ENCODE data around the gene MDM2.

DNA sequence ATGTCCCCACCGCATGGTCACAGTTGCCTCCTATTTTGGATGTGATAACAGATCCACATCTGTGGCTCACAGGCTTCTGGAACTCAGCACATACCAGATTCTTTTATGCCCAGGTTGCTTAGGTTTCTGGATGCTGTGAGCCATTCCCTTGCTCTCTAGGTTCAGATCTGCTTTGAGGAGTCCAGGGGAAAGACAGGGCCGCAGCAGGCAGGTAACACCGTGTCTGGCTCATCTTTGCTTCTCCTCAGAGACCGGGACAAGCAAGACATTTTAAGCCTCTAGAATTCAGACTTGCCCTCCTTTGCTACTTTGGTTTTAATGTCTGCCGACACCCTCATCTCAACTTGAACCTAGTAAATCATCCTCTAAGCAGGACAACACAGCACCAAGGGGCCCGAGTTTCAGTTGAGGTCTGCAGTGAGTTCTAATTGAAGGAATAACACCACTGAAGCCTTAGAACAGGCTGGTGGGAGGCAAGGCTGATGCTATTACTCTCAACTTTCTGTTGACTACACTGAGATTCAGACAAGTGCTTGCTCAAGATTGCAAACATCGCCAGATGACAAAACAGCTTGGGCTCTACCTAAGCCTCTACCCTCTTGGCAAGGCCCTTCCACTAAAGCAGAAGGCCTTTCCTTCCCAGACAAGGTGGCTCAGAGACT is 55.3 kb downstream of the MDM2 start:
- no peak for TF ChIP-seq POLR2AphosphoS5 (IDR thresholded peaks at IDR 0.05; ENCODE audit: borderline replicate concordance, low read depth, low read length)
- TF ChIP-seq EZH2 (IDR thresholded peaks at IDR 0.05) = no peak
